Activated effector memory CD4-positive, alpha-beta T cell treated with anti-CD3 and anti-CD28 coated beads, Interleukin-2, amount 50 U/mL, for 16 hours (primary cell): ENCODE measurements around the gene TADA2A.
"Not testable (repeated sequence)": the region's sequence is repeated elsewhere in the genome, so short reads cannot be mapped to it uniquely, and the experiment has no call there.

Source experiments
- DNase-seq: peaks from one replicate; pipeline ENCODE4 v3.0.0-alpha.2; 2020

Gene TADA2A

GRCh38 chr17:37493249-37494027 lies 86.8 kb downstream of the TADA2A start:
- no peak for DNase-seq

GRCh38 chr17:37494401-37494831 lies 87.7 kb downstream of the TADA2A start:
- DNase-seq = no peak

- no peak for DNase-seq
These were observed 88.3 kb downstream of the TADA2A start for GRCh38 chr17:37494971-37495370.

- no peak for DNase-seq
These were observed 93.7 kb downstream of the TADA2A start for GRCh38 chr17:37500378-37500777.

- no peak for DNase-seq
These were observed 95.6 kb downstream of the TADA2A start for GRCh38 chr17:37502009-37502936.

GRCh38 chr17:37503148-37503547 lies 96.5 kb downstream of the TADA2A start:
- DNase-seq = no peak

- DNase-seq = no peak
These were observed 98.6 kb downstream of the TADA2A start for GRCh38 chr17:37505333-37505732.

- no peak for DNase-seq
These were observed 100.0 kb downstream of the TADA2A start for GRCh38 chr17:37506678-37507077.

GRCh38 chr17:37507111-37507510 lies 100.4 kb downstream of the TADA2A start:
- DNase-seq = no peak

GRCh38 chr17:37510056-37510455 lies 103.4 kb downstream of the TADA2A start:
- DNase-seq = no peak

- DNase-seq = not testable (repeated sequence)
These were observed 105.0 kb downstream of the TADA2A start for GRCh38 chr17:37511642-37512041.

GRCh38 chr17:37512442-37513068 lies 105.9 kb downstream of the TADA2A start:
- DNase-seq = no peak

- DNase-seq = no peak
These were observed 107.0 kb downstream of the TADA2A start for GRCh38 chr17:37513711-37514110.

GRCh38 chr17:37516127-37516571 lies 109.5 kb downstream of the TADA2A start:
- DNase-seq = no peak

GRCh38 chr17:37517881-37518280 lies 111.2 kb downstream of the TADA2A start:
- DNase-seq = no peak

GRCh38 chr17:37518826-37519225 lies 112.1 kb downstream of the TADA2A start:
- DNase-seq = no peak

- DNase-seq = no peak
These were observed 112.7 kb downstream of the TADA2A start for GRCh38 chr17:37519251-37519985.

GRCh38 chr17:37520174-37520573 lies 113.5 kb downstream of the TADA2A start:
- DNase-seq = no peak

- DNase-seq = no peak
These were observed 115.1 kb downstream of the TADA2A start for GRCh38 chr17:37521821-37522220.

GRCh38 chr17:37523715-37524219 lies 117.1 kb downstream of the TADA2A start:
- DNase-seq = no peak

- no peak for DNase-seq
These were observed 120.7 kb downstream of the TADA2A start for GRCh38 chr17:37527249-37527851.
